Fibroblast of skin of left quadriceps (primary cell): ENCODE data around the gene IGFBP5.

Experiments
- DNase-seq, 2 experiments: peaks; one replicate each; pipeline ENCODE4 v3.0.0-alpha.2; 2013; ENCODE audit warnings: low read depth in 2 of 2

Gene IGFBP5

GRCh38 chr2:216695401-216695821, at the start of gene IGFBP5:
Gene IGFBP5 (minus strand): TSS chr2:216695549. CDS start chr2:216694775, 774 bp downstream.
- DNase-seq: peak; percentile 90 to 92

GRCh38 chr2:216743781-216744180, 48.4 kb upstream of the IGFBP5 start:
- DNase-seq: peak in 1 of 2 experiments; percentile 2

GRCh38 chr2:216742411-216742810, 47.1 kb upstream of the IGFBP5 start:
- DNase-seq: no peak

- DNase-seq: no peak
These were observed 45.9 kb upstream of the IGFBP5 start for GRCh38 chr2:216741223-216741593.

GRCh38 chr2:216740557-216741222, 45.3 kb upstream of the IGFBP5 start:
- no peak for DNase-seq

- DNase-seq: no peak
These were observed 43.7 kb upstream of the IGFBP5 start for GRCh38 chr2:216739035-216739434.

GRCh38 chr2:216737676-216738075, 42.3 kb upstream of the IGFBP5 start:
- no peak for DNase-seq

- DNase-seq: no peak
These were observed 41.0 kb upstream of the IGFBP5 start for GRCh38 chr2:216736326-216736725.

- no peak for DNase-seq
These were observed 40.3 kb upstream of the IGFBP5 start for GRCh38 chr2:216735668-216736067.

GRCh38 chr2:216735086-216735485, 39.7 kb upstream of the IGFBP5 start:
- DNase-seq: peak; percentile 23 to 40

GRCh38 chr2:216733046-216733445, 37.7 kb upstream of the IGFBP5 start:
- DNase-seq: no peak

- no peak for DNase-seq
These were observed 37.0 kb upstream of the IGFBP5 start for GRCh38 chr2:216732334-216732733.

GRCh38 chr2:216731465-216731864, 36.1 kb upstream of the IGFBP5 start:
- no peak for DNase-seq

GRCh38 chr2:216730871-216731270, 35.5 kb upstream of the IGFBP5 start:
- no peak for DNase-seq

- no peak for DNase-seq
These were observed 32.2 kb upstream of the IGFBP5 start for GRCh38 chr2:216727346-216728122.

GRCh38 chr2:216724190-216724589, 28.8 kb upstream of the IGFBP5 start:
- DNase-seq: no peak

- no peak for DNase-seq
These were observed 25.8 kb upstream of the IGFBP5 start for GRCh38 chr2:216721141-216721540.

- no peak for DNase-seq
These were observed 25.4 kb upstream of the IGFBP5 start for GRCh38 chr2:216720722-216721121.

GRCh38 chr2:216717907-216718615, 22.7 kb upstream of the IGFBP5 start:
- no peak for DNase-seq

GRCh38 chr2:216717491-216717901, 22.1 kb upstream of the IGFBP5 start:
- no peak for DNase-seq

GRCh38 chr2:216716109-216716508, 20.8 kb upstream of the IGFBP5 start:
- DNase-seq: no peak

GRCh38 chr2:216715402-216715974, 20.1 kb upstream of the IGFBP5 start:
- DNase-seq: no peak
